Adrenal gland (tissue), 5 donors: ENCODE measurements around the gene PPP2R5C.

Experiments
- CTCF ChIP-seq, 6 experiments: fragments of 450-650 bp in 4 of 6; fragments of 200-600 bp in 2 of 6; sonication (generic) in 1 of 6; IDR thresholded peaks; 1 replicate in 5 of 6; 2 replicates in 1 of 6; pipeline versions ENCODE4 v1.5.1 to v1.8.0; 2016 to 2021; ENCODE audit warnings: antibody characterized with exemption in 6 of 6, mild to moderate bottlenecking in 2 of 6, moderate library complexity in 1 of 6
- POLR2A ChIP-seq, 2 donors: fragments of 450-650 bp; IDR thresholded peaks; one replicate each; pipeline ENCODE4 v1.6.1; 2017; ENCODE audit warnings: antibody characterized with exemption in 2 of 2, mild to moderate bottlenecking in 2 of 2, moderate library complexity in 1 of 2
- donor health status: DM: no; HTN: no; CAD: no.

- TF ChIP-seq CTCF (IDR thresholded peaks at IDR 0.05) = no peak
- no peak for TF ChIP-seq POLR2A (IDR thresholded peaks at IDR 0.05)
Observed at GRCh38 chr14:101789222-101789621, 27.7 kb downstream of the PPP2R5C start.
